NCI-H1694 treated with DMSO at 0.1 percent for 48 hours (cell line): ENCODE measurements around the gene OGA.

Experiments
- DNase-seq: peaks from one replicate; lab custom pipeline; 2025; lab: John Stamatoyannopoulos, UW

OGA gene

DNA sequence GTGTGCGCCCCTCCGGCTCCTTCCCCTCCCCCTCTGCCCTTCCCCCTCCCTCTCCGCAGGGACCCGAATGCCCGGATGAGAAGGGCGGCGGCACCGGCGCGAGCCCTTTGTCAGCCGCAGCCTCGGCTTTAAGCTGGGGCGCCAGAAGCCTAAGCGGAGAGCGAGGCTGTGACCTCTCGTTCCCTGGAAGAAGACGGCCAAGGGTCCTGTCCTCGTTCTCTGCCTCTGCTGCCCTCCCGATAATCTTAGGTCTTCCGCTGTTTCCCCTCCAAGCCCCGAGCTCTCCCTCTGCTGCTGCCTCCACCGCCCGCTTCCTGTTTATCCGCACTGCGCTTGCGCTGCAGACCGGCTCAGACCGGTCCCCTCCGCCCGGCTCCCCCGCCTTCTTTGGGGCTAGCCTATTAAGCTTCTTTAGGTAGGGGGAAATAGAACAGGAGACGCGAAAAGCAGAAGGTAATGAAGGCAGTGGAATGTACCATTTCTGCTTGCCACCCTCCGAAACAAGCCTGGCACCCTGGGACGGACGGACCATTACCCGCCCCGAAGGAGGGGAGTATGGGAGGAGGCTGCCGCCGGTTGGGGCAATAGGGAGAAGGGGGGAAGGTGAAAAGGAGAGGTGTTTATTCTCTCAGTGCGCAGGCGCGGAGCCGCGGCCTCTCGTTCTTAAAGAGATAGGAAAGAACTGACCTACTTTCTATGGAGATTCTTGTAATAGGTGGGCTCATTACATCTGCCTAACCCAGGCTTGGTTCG lies at the start of gene OGA:
Gene OGA (minus strand): TSS at position 326 of the 753 bp plus-strand sequence. CDS start 422 bp downstream, outside the sequence.
- DNase-seq, result peak; percentile 98

DNA sequence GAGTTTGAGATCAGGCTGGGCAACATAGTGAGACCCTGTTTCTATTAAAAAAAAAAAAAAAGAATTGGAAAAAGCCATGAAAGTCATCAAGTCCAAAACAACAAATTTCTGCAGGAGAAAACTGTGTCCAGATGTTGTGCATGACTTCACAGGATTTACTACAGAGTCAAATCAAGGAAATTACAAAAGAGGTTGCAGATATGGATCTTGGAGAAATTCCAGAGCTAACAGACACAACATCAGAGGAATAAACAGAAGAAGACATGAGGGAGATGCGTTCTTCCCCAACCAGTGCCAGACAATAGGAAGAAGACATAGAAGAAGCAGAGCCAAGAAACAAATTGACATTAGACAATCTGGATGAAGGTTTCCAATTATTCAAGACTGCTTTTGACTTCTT lies 49.7 kb upstream of the OGA start:
- DNase-seq, result no peak

DNA sequence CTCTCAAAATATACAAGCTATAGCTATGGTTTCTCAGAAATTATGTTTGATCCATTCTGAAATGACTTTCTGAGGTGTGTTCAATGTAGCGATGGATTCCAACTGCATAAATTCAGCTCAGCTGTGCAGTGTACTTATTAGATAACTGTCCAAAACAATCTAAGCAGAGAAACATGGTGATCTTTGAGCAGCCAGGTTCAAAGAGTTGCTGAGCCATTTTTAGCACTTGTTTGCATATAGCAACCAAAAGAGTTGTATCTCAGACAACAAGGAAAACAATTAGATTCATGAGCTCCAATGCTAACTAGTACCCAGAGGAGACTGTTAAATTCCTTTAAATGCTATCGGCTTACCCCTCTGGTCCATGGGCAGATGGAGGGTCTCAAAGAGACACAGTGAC lies 41.3 kb upstream of the OGA start:
- DNase-seq, result no peak

DNA sequence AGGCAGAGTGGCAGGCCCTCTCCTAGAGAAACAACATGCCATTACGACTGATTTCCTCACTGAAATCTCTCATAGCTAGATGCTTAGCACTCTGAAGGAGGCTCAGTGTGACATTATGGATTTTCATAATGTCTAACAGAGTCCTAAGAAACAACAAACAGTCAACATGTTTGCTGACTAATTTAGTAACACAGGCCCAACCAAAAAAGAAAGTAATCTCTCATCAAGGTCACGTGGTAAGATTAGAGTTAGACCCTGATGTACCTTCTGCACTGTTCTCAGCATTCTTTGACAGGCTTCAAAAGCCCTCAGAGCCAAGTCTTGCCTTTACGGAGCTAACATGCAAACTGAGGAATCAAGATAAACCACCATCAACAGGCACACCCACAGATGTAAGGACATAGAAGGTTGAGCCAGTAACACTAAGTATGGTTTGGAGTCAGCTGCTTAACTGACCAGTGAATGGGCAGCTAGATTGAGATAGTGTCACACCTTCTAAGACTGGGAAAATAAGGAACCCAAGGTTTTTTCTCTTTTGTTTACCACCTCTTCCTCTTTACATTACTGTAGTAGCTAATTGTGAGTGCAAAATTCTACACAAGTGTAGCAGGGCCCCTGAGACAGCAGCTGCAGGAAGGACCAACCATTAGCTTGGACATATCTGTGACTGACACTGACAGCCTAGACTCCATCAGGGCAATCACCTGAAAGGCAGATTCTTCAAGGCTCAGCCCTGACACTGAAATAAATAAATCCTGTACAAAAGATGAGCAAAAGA lies 40.7 kb upstream of the OGA start:
- no peak for DNase-seq

DNA sequence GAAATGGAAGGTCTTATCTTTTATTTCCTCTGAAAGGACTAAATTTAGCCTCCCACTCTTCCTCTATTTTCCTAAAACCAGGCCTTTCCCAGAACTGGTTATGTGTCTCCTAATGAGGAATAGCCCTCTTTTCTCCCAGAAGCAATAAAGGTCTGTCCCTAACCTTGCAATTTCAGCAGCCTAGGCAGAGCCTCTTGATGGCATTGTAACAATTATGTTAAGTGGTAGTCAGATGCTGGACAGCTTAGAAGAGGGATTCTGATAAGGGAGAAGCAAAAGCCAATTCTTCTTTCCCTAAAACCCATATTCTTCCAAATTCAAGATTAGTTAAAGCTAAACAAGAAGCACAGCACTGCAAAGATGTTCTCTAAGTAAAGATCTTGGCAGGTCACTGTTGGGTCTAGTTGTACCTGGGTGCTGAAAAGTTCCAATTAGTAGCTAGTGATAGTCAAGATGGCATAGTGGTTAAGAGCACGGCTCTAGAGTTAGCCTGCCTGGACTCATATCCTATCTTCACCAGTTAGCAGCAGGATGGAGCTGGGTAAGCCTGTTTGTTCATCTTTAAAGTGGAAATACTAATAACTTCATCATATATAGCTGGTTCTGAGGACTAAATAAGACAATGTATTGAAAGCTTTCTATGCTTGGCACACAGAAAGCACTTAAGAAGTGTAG lies 39.7 kb upstream of the OGA start:
- no peak for DNase-seq

DNA sequence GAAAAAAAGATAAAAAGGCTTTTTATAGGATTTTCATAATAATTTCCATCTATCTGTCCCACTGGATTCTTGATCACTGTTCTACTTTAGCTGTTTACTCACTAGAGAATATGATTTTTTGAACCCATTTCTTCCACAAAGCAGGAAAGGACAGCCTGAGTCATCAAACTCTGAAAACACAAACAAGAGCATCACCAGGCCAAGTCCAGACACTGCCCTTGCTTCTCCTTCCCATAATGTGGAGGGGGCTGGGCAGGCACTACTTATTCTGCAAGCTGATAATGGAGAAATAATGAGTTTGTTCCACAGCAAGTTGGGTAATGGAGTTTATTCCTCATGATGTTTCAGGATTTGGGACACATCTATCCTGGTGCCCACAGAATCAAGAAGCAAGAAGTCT lies 38.4 kb upstream of the OGA start:
- DNase-seq, result no peak

DNA sequence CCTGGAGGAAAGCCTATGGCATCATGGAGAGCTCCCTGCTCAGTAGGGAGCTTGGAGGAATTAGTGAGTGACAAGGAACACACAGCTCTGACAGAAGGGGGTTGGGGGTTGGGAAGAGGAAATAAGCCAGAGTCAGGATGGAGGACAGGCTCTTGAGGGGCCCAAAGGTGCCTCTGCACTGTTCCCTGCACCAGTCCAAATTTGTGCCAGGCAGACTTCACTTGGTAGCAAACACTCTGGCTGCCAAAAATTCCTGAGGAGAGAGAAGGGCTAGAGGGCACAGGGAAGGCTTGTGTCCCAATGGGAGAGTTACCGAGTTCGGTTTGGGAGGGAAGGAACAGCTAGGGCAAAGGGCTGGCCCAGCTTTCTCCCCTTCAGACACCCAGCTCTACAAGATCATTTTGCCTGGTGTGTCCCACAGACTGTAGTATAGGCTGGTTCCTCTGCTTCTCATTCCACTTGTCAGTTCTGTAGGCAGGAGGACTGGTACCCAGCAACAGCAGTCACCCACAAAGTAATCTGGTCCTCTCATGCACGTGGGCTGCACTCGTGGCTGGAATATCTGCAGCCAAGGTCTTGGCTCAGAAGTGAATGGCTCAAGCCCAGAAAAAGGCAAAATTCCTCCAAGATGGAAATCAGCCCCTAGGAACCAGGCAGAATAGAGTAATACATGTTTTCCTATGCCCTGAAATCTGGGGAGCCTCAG lies 33.3 kb upstream of the OGA start:
- DNase-seq, result no peak

DNA sequence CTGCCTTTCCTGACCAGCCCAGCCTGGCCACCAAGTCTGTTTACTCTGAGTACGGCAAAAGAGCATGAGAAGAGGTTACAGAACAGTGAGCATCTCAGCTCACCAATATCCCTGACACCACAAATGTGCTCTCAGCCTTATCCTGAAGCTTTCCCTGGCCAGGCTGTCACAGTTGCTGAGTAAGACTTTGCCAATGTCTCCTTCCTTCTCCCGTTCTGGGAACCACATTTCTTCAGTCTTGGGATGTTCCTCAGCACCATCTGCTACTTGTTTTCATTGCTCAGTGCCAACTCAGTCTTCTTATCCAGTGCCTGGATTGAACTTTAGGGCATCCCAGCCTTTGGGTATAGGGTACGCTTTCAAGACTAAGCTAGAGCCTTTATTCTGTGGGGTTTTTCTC lies 32.5 kb upstream of the OGA start:
- DNase-seq, result no peak

DNA sequence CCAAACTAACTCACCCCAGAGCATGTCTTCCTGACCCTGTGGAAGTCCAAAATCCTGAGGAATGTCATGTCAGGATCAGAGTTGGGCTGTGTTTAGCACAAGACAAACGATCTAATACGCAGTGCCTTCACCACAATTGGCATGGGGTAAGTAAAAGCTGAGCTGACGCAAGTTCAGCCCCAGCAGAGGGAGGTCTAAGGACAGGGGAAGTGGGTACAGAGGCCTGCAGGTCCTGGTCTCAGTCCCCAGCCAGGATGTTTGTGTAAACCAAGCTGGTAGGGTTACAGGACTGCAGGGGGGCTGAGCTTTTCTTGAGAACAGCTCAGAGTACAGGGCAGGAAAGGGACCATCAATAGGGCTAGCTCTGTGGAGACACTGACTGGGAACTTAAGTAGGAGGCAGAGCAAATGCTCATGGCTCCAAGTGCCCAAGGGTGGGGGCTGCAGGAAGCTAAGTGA lies 30.7 kb upstream of the OGA start:
- no peak for DNase-seq

DNA sequence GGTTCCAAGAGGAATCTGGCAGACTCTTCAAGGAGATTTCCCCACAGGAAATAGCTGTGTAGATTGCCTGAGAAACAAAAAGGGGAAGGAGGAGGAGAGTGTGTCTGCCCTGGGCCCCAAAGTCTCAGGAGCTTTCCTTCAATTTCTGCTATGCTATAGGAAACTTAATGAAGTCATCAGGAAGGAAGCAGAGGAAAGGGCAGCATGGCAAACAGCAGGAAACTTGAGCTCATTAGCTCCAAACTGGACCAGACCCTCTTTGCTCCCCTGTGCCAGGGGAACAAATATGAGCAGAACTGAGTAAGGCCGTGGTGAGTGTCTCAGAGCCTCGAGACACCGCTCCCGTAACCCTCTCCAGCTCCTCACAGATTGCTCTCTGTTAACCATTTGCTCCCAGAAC lies 30.2 kb upstream of the OGA start:
- no peak for DNase-seq

DNA sequence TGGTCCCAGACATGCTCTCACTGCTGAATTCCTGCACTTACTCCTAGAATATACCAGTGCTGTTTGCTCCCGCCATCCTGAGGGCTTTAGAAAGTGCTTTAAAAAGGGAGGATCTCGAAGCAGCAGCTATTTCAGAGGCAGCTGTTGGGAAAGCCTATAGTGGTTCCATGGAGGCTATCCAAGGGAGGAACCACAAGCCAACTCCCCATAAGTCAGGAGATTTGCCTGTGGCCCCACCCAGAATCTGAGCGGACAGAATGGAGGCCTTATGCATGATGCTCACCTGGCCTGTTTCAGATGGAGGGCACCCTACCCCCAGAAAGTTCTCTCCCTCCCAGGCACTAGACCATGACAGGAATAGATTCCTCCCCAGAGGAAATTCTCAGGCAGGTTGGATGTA lies 27.6 kb upstream of the OGA start:
- no peak for DNase-seq

DNA sequence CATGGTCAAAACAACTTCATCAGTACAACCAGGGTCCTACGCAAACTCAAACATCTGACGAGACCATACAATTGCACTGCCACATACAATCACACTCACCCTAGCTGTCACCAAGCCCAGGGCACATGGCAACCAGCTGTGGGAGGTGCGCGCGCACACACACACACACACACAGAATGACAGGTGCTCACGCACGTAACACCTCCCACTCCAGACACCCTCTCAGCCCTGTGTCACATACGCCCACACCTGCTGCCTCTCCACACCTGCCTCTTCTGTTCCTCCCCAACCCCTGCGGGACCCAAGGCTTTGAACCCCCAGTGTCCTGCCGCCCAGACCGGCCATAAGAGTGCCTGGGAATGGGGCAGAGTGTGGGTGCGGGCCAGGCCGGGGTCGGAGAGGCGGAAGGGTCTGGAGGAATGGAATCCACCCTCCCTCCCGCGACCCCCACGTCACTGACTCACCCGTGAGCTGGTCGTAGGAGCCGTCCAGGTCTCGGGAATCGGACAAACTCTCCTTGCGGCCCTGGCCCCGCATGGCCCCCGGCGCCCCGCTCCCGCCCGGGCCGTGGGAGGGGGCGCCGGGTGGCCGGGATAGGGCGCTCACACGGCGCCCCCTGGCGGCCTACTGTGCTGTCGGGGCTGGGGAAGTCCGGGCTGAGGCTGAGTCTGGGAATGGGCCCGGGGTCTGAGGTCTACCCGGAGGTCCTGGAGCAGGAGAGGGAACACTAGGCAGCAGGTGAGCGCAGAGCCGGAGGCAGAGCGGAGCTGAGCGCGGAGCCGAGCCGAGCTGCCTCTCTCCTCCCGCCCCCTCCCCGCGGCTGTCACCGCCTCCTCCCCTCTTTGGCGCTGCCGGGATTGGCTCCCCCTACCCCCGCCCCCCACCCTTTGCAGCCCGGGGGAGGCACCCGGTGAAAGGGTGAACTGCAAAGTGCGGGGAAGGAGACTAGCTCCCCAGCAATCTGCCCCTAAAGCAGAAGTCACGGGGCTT lies 25.1 kb upstream of the OGA start, which contains the start of gene KCNIP2:
Gene KCNIP2 (minus strand): TSS at position 769 of the 990 bp plus-strand sequence. CDS start 232 bp downstream, at position 537.
- peak; percentile 24 for DNase-seq

DNA sequence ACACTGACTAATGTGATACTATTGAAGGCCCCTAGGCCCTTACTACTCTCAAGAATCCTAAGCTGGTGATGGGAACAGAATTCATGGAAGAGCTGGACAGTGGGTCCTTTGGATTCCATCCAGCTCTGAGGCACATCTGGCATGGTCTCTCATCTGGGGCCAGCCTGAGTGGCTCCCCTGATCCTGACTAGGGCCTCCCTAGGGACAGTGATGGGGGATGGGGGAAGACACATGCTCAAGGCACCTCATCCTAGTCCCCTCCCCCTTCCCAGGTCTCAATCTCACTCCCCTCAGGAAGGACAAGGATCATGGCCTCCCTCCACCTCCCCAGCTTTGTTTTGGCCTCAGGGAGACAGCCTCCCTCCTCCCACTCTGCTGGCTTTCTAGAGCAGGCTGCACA lies 23.6 kb upstream of the OGA start:
- DNase-seq, result no peak

DNA sequence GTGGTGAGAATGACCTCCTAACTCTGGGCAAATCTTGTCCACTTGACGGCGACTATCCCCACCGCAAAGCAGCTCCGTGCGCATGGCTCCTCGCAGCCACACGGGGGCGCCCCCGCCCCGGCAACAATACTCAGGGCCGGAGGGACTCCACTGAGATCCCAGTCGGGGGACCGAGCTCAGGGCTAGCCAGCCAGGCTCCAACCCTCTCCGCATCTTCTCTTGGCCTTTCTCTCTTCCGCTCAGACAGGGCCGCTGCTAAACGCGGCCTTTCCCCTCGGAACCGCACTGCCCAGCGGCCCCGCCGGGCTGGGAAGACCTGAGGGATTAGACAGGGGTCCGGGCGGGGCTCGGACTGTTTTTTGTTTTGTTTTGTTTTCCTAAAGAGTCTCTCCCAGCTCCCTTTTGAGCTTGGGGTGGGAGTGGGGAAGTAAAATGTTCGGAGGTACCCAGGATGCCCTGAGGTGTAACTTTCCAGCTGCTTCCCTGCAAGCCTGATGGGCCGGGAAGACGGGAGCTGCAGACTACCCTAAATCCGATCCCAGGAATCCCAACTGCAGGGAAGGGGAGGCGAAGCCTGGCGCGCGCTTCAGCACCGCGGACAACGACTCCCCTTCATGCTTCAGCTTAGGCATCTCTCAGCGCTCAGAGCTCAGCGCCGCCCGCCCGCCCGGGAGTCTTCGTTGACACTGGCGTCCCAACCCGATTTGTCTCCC lies 22.7 kb upstream of the OGA start:
- peak; percentile 46 for DNase-seq

DNA sequence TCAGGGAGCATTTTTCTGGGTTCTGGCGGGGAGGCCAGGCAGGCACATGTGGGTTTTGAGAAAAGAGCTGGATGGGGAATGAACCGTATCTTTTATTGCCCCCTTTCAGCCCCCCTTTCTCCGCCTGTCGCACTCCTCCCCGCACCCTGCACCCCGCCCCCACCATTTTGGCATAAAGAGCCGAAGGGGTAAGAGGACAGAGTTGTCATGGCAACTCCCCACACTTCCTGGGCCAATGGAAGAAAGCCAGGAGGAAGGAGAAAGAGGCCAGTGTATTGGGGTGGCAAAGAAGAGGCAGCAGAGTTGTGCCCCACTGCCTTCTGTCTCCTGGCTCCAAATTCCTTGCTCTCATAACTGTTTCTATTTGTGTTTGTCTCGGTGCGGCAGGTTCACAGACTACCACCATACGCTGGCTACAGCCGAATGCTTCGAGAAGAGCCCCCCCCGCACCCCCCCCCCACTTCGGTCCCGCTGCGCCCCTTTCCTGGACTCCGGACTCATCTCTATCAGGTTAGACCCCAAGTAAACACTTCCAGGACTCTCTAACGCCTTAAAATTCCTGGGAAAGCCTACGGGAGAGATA lies 21.9 kb upstream of the OGA start:
- DNase-seq, result no peak

DNA sequence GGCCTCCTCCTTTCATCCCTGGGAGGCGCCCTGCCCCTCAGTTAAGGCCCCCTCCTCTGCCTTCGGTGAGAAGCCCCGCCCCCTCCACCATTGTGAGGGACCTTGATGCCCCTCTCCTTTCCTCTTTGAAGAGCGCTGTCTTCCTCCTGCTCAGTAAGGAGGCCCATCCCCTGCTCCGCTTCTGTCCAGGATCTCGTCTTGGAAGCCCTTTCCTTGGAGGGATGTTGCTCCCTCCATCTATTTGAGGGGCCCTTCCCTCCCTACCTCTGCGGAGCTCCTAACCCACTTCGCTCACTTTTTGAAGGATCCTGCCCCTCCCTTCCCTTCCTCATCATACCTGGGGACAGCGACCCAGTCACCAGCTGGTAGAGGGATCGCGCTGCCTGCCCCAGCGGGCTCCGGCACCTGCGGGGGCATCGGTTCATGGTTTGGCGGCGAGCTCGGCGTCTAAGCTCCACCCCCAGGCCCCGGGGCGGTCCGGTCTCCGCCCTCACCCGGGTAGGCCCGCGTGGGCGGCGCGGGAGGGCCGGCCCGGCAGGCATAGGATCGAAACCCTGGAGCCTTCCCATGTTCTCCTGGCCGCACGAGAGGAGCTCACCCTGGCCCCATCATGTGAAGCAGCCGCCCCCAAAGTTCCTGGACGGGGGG lies 21.3 kb upstream of the OGA start:
- DNase-seq, result no peak

DNA sequence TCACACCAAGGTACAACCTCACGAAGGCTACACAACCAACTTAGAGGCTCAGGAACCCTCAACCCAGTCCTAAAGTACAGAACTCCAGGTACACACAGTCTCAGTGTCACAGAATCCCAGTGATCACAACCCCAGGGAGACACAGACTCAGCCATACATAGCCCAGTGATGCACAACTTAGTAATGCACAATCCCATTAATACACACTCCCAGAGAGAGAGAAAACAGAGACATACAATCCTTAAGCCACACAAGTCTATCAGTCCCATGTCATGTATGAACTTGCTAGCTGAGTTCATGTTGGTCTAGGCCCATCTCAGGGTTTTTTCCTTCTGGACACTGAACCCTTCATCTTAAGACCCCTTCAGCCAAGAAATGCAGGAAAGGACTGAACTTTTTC lies 20.8 kb upstream of the OGA start:
- DNase-seq, result no peak

DNA sequence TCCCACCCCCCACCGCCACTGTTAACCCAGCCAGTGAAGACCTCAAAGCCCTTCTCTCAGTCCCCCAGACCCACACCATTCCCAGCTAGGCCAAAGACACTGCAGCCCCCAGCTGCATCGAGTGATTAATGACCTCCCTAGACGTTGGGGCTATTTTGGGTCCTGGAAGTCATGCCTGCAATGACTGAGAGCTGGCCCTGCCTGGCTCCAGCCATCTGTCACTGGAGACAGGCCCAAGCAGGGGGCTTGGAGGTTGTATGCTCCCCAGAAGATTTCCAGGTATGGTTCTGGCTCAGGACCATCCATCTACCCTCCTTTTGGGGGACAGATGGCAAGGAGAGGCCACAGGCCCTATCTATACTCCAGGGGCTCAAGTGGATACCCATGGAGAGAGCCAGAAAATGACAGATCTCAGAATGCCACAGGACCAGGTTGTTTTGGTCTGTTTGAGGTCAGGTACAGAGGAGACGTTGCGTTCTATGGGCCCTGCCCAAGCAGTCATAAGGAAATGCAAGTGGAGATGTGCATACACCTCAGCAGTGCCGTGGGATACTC lies 20.2 kb upstream of the OGA start:
- no peak for DNase-seq

DNA sequence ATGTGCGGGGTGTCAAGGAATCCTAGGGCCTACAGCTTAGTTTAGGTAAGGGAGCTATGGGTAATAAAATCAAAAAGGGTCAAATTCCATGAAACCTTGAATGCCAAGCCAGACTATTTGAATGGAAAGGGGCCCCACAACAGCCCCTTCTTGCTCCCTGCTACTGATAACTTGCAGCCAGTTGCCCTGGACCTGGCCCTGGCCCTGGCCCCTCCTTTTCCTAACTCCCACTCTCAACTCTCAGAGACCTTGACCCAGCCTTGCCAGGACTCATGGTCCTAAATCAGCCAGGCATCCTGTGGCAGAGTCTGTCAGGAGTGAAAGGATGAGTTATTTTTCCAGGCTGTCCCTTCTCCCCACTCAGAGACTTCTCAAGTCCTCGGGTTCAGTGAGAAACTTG lies 19.5 kb upstream of the OGA start:
- no peak for DNase-seq
